RWPE2 (cell line): Measurements from ENCODE around the gene B4GAT1.

Experiments used
- ATAC-seq: fragments of 200-7000 bp; cut with Tn5 transposase; 3 replicates; pipeline ENCODE4 v1.9.1; 2021; ENCODE audit warnings: low read depth
- DNase-seq: peaks from one replicate; pipeline ENCODE4 v3.0.0-alpha.2; 2020; ENCODE audit warnings: low spot score
- H3K27ac ChIP-seq: fragments of 450-650 bp; 2 replicates; pipeline ENCODE4 v1.5.1; 2017; ENCODE audit warnings: mild to moderate bottlenecking; ENCODE audit not compliant: poor library complexity, severe bottlenecking
- H3K27me3 ChIP-seq: fragments of 250-450 bp; sonication (Bioruptor Pico); 2 replicates; pipeline ENCODE4 v1.5.1; 2021; ENCODE audit warnings: mild to moderate bottlenecking, moderate library complexity; ENCODE audit not compliant: insufficient read depth, poor library complexity, severe bottlenecking
- H3K36me3 ChIP-seq: fragments of 250-450 bp; sonication (Bioruptor Pico); 2 replicates; pipeline ENCODE4 v1.5.1; 2020; ENCODE audit warnings: low read depth, mild to moderate bottlenecking, moderate library complexity
- H3K4me1 ChIP-seq: fragments of 250-450 bp; sonication (Bioruptor Pico); 2 replicates; pipeline ENCODE4 v1.5.1; 2021; ENCODE audit warnings: mild to moderate bottlenecking, moderate library complexity; ENCODE audit not compliant: insufficient read depth, poor library complexity, severe bottlenecking
- H3K4me3 ChIP-seq: fragments of 250-450 bp; sonication (Bioruptor Pico); 2 replicates; pipeline ENCODE4 v1.5.1; 2021; ENCODE audit warnings: mild to moderate bottlenecking, moderate library complexity; ENCODE audit not compliant: severe bottlenecking
- H3K9me3 ChIP-seq: fragments of 250-450 bp; sonication (Bioruptor Pico); 2 replicates; pipeline ENCODE4 v1.5.1; 2021; ENCODE audit warnings: mild to moderate bottlenecking, moderate library complexity; ENCODE audit not compliant: severe bottlenecking
- TF ChIP-seq, protein P1 (sequence below): fragments of 450-650 bp; IDR thresholded peaks from one replicate; pipeline ENCODE4 v1.5.1; 2017; ENCODE audit warnings: mild to moderate bottlenecking, moderate library complexity; ENCODE audit not compliant: poor library complexity, severe bottlenecking

The B4GAT1 gene

DNA sequence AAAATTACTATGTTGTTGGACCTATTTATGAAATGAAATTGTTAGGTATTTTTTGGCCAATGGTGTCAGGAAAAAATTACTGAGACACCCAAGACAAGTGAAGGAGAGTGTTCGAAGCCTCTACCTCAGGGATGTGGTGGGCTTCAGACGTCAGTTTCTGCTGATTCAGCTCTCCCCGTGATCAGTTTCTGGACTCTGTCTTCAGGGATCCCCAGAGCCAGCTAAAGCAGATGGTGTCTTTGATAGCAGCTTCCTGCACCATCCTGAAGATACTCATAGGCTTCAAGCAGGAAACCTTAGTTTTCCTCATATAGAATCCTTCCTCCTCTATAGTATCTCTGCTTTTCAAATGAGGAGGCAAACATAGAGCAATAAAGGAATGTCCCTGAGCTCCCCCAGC is 38.0 kb downstream of the B4GAT1 start:
- TF ChIP-seq, protein P1, sequence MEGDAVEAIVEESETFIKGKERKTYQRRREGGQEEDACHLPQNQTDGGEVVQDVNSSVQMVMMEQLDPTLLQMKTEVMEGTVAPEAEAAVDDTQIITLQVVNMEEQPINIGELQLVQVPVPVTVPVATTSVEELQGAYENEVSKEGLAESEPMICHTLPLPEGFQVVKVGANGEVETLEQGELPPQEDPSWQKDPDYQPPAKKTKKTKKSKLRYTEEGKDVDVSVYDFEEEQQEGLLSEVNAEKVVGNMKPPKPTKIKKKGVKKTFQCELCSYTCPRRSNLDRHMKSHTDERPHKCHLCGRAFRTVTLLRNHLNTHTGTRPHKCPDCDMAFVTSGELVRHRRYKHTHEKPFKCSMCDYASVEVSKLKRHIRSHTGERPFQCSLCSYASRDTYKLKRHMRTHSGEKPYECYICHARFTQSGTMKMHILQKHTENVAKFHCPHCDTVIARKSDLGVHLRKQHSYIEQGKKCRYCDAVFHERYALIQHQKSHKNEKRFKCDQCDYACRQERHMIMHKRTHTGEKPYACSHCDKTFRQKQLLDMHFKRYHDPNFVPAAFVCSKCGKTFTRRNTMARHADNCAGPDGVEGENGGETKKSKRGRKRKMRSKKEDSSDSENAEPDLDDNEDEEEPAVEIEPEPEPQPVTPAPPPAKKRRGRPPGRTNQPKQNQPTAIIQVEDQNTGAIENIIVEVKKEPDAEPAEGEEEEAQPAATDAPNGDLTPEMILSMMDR: no peak
- DNase-seq (no peak), ATAC-seq (no peak)
- Histone ChIP-seq H3K4me3 (no peak overlapping the region), H3K27me3 (no peaks in the 10 kb centered on the region), H3K9me3 (no peaks in the 10 kb centered on the region), H3K36me3 (no peaks in the 10 kb centered on the region), H3K27ac (no peak overlapping the region), H3K4me1 (no peaks in the 10 kb centered on the region)

- Histone ChIP-seq H3K36me3 (no peaks in the 10 kb centered on the region), H3K4me1 (no peaks in the 10 kb centered on the region), H3K4me3 (no peak overlapping the region), H3K9me3 (no peaks in the 10 kb centered on the region), H3K27me3 (no peaks in the 10 kb centered on the region), H3K27ac (no peak overlapping the region)
- no peak for ATAC-seq
- no peak for DNase-seq
- TF ChIP-seq, protein P1: no peak
These were observed 44.8 kb downstream of the B4GAT1 start for GRCh38 chr11:66302656-66303055.

- no peaks in the 10 kb centered on the region for H3K9me3 ChIP-seq
- ATAC-seq (no peak), DNase-seq (no peak)
- TF ChIP-seq, protein P1: no peak
- peaks cover 8% of the 10 kb centered on the region for H3K27me3 ChIP-seq
- H3K4me1 ChIP-seq: no peaks in the 10 kb centered on the region
- no peak overlapping the region for H3K27ac ChIP-seq
- no peak overlapping the region for H3K4me3 ChIP-seq
- no peaks in the 10 kb centered on the region for H3K36me3 ChIP-seq
These were observed 48.2 kb downstream of the B4GAT1 start for GRCh38 chr11:66299186-66299585.

GRCh38 chr11:66297610-66298009 is 49.8 kb downstream of the B4GAT1 start:
- Histone ChIP-seq H3K4me3 (no peak overlapping the region), H3K27ac (no peak overlapping the region), H3K9me3 (no peaks in the 10 kb centered on the region), H3K27me3 (peaks cover 23% of the 10 kb centered on the region), H3K4me1 (no peaks in the 10 kb centered on the region), H3K36me3 (no peaks in the 10 kb centered on the region)
- DNase-seq (no peak), ATAC-seq (no peak)
- TF ChIP-seq, protein P1: no peak
